T-helper 2 cell treated with Interferon-gamma antibody and Interleukin-4, amounts not matched to agents 5 μg/mL and 100 μg/mL, for 36 hours (primary cell): Measurements from ENCODE around the gene GGA3.

Experiments used
- DNase-seq: peaks from one replicate; pipeline ENCODE4 v3.0.0; 2021; ENCODE audit warnings: low spot score
- H3K27ac Mint-ChIP-seq: one replicate; pipeline ENCODE4 v1.8.0; 2021; ENCODE audit warnings: mild to moderate bottlenecking, mixed read lengths
- H3K27me3 Mint-ChIP-seq: one replicate; pipeline ENCODE4 v1.8.0; 2021; ENCODE audit warnings: low read depth, mixed read lengths
- H3K36me3 Mint-ChIP-seq: one replicate; pipeline ENCODE4 v1.8.0; 2021; ENCODE audit warnings: low read depth, mixed read lengths
- H3K4me1 Mint-ChIP-seq: one replicate; pipeline ENCODE4 v1.8.0; 2021; ENCODE audit warnings: low read depth, mixed read lengths
- H3K4me3 Mint-ChIP-seq: one replicate; pipeline ENCODE4 v1.8.0; 2022; ENCODE audit warnings: mild to moderate bottlenecking, moderate library complexity, mixed read lengths
- H3K9me3 Mint-ChIP-seq: one replicate; pipeline ENCODE4 v1.8.0; 2021; ENCODE audit warnings: mixed read lengths

Gene GGA3

DNA sequence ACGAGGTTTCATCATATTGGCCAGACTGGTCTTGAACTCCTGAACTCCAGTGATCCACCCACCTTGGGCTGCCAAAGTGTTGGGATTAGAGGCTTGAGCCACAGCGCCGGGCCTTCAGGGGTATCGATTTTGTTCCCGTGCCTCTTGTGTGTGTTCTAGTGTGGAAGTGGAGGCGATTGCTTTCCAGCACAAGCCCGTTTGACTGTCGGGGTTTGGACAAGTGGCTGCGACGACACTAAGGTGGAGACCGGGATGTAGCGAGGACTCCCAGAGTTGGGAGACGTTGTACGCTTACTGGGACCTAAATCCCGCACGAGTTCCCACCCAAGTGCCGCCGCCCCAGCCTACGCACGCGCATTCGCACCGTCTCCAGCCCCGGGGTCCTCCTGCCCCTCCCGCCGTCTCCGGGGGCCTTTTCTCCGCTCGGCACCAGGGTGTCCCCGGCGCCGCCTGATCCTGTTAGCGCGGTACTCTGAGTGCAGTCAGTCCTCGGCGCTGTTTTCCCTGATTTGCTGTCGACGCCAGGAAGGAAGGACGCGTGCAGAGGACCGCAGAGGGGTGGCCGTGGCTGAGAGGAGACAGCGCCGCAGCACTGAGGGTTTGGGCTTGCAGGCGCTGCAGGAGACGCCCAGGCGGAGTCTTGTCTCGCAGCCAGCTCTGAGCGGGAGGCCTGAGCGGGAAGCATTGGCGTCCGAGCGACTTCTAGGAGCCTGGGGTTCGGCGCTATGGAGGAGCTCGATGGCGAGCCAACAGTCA, 56.2 kb downstream of the GGA3 start, which contains the start of gene NUP85:
Gene NUP85, plus strand, starts transcription at position 643 of the 756 bp plus-strand sequence. Its CDS starts 83 bp downstream, at position 726.
- Mint-ChIP-seq H3K27ac (peak within 1 kb of the TSS; percentile 99), H3K27me3 (no peaks in the 10 kb centered on the region), H3K4me1 (peaks cover 13% of the 10 kb centered on the region), H3K36me3 (peaks cover 14% of the 10 kb centered on the region), H3K4me3 (peak within 1 kb of the TSS; percentile 97), H3K9me3 (no peaks in the 10 kb centered on the region)
- peak; percentile 89 for DNase-seq

DNA sequence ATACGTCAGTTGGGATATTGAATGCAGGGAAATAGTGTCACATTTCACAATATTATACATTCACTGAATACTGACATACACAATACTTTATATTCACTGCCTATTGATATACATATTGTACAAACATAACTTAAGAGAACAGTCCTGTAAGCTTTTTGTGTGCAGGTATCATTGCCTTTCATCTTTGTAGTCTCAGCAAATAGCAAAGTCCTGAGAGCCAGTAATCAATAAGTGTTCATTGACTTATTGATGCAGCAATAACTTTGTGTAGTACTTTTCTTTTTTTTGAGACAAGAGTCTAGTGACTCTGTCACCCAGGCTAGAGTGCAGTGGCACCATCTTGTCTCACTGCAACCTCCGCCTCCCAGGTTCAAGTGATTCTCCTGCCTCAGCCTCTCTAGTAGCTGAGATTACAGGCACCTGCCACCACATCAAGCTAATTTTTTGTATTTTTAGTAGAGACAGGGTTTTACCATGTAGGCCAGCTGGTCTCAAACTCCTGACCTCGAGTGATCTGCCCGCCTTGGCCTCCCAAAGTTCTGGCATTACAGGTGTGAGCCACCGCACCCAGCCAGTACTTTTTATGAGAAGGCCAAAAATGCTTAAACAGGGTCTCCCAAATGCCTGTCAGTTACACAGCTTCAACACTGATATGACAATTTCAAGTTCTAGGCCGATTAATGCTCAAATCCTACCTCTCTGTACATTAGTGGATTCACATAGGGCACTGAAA, 61.4 kb downstream of the GGA3 start:
- H3K27ac Mint-ChIP-seq: no peak overlapping the region
- H3K36me3 Mint-ChIP-seq: no peaks in the 10 kb centered on the region
- H3K9me3 Mint-ChIP-seq: no peaks in the 10 kb centered on the region
- H3K27me3 Mint-ChIP-seq: no peaks in the 10 kb centered on the region
- peaks cover 12% of the 10 kb centered on the region for H3K4me1 Mint-ChIP-seq
- H3K4me3 Mint-ChIP-seq: no peak overlapping the region
- no peak for DNase-seq

DNA sequence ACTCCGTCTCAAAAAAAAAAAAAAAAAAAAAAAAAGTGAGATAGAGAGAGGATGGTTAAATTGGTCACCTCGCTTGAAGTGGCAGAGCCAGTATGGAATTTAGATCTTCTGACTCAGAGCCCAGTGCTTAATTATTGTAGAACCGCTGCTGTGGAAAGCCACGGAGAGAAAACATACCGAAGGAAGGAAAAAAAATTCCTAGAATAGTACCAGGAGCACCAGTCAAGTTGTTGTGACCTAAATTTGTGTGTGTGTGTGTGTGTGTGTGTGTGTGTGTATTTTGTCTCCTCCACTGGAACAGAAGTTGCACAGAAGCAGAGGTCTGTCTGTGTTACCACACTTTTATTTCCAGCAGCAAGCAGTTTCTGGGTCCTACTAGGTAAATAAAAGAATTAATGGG, 66.5 kb downstream of the GGA3 start:
- H3K27ac Mint-ChIP-seq: no peak overlapping the region
- H3K9me3 Mint-ChIP-seq: no peaks in the 10 kb centered on the region
- H3K36me3 Mint-ChIP-seq: no peaks in the 10 kb centered on the region
- H3K4me3 Mint-ChIP-seq: no peak overlapping the region
- no peaks in the 10 kb centered on the region for H3K27me3 Mint-ChIP-seq
- H3K4me1 Mint-ChIP-seq: peaks cover 3% of the 10 kb centered on the region
- no peak for DNase-seq

DNA sequence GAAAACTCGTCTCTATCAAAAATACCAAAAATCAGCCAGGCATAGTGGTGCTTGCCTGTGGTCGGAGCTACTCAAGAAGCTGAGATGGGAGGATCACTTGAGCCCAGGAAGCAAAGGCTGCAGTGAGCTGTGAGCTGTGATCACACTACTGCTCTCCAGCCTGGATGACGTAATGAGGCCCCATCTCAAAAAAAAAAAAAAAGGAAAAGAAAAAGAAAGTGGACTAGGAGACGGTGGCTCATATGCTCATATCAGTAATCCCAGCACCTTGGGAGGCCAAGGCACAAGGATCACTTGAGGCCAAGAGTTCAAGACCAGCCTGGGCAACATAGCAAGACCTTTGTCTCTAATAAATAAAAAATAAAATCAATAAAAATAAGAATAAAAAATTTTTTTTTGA, 69.8 kb downstream of the GGA3 start:
- Mint-ChIP-seq H3K9me3 (no peaks in the 10 kb centered on the region), H3K36me3 (no peaks in the 10 kb centered on the region), H3K4me3 (no peak overlapping the region), H3K27me3 (no peaks in the 10 kb centered on the region), H3K4me1 (peaks cover 11% of the 10 kb centered on the region), H3K27ac (no peak overlapping the region)
- DNase-seq: no peak

DNA sequence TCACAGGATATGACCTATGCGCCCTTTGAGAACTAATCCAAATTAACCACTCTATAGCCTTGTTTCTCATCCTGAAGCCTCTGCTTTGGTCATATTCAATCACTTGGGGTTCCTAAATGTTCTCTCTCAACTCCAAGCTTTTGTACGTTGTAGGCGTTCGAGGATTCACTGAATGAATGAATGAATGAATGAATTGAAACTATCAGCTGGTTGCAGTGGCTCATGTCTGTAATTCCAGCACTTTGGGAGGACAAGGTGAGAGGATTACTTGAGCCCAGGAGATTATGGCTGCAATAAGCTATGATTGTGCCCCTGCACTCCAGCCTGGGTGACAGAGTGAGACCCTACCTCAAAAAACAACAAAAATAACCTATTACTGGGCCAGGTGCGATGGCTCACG, 72.8 kb downstream of the GGA3 start:
- no peaks in the 10 kb centered on the region for H3K27me3 Mint-ChIP-seq
- peak overlapping the region; percentile 93 for H3K27ac Mint-ChIP-seq
- no peaks in the 10 kb centered on the region for H3K9me3 Mint-ChIP-seq
- H3K36me3 Mint-ChIP-seq: peaks cover 5% of the 10 kb centered on the region
- peaks cover 21% of the 10 kb centered on the region for H3K4me1 Mint-ChIP-seq
- no peak overlapping the region for H3K4me3 Mint-ChIP-seq
- no peak for DNase-seq
